ENCODE data around the gene ANXA2R. TPM values are rescaled to one million over a fixed set of nuclear protein-coding genes. Genes with fewer than 3 reads are reported as not detected.
"Not testable (repeated sequence)": the region's sequence is repeated elsewhere in the genome, so short reads cannot be mapped to it uniquely, and the experiment has no call there.

The ANXA2R gene
- total RNA-seq, 1 experiment from 2014 or later = 0.20 TPM

DNA sequence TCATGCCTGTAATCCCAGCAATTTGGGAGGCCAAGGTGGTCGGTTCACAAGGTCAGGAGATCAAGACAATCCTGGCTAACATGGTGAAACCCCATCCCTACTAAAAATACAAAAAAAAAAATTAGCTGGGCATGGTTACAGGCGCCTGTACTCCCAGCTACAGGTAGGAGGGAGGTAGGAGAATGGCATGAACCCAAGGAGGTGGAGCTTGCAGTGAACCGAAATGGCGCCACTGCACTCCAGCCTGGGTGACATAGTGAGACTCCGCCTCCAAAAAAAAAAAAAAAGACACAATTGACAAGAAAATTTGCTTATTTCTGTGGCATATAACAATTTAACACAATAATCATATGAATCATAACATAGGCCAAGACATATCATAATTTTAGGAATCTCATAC, 45.3 kb upstream of the ANXA2R start:
- no peak overlapping the region for H3K27ac ChIP-seq (ENCODE audit: insufficient read length, low read depth, low read length)
- H3K23ac ChIP-seq (ENCODE audit: insufficient read length, low read depth, low read length) = no peak overlapping the region
- H3K79me2 ChIP-seq (ENCODE audit: insufficient read depth, low read length) = no peaks in the 10 kb centered on the region
- no peak overlapping the region for H3K4me2 ChIP-seq (ENCODE audit: insufficient read depth, insufficient read length, low read length)
- no peaks in the 10 kb centered on the region for H3K27me3 ChIP-seq (ENCODE audit: insufficient read depth, low read length)
- Mint-ChIP-seq H3K9me3 (peaks cover 14 to 18% of the 10 kb centered on the region in 2 experiments), H3K4me3 (no peak overlapping the region), H3K27me3 (ENCODE audit: low read depth) (no peaks in the 10 kb centered on the region), H3K4me1 (no peaks in the 10 kb centered on the region), H3K36me3 (ENCODE audit: insufficient read depth in 1 of 3, low read depth in 3 of 3) (peaks cover 2 to 12% (median 12%) of the 10 kb centered on the region in 3 experiments; a peak in 5 of 7 replicates), H3K27ac (no peak overlapping the region)
- H3K56ac ChIP-seq (ENCODE audit: insufficient read length, low read depth, low read length) = no peak overlapping the region
- H4K20me1 ChIP-seq (ENCODE audit: control insufficient read depth, insufficient read depth, insufficient read length) = no peaks in the 10 kb centered on the region
- H2AK5ac ChIP-seq (ENCODE audit: insufficient read length, low read length) = no peak overlapping the region
- H2AFZ ChIP-seq (ENCODE audit: low read length) = no peak overlapping the region
- no peaks in the 10 kb centered on the region for H3K23me2 ChIP-seq (ENCODE audit: insufficient read length, low read depth, low read length, poor library complexity, severe bottlenecking)
- no peak for DNase-seq
- TF ChIP-seq, protein P1, sequence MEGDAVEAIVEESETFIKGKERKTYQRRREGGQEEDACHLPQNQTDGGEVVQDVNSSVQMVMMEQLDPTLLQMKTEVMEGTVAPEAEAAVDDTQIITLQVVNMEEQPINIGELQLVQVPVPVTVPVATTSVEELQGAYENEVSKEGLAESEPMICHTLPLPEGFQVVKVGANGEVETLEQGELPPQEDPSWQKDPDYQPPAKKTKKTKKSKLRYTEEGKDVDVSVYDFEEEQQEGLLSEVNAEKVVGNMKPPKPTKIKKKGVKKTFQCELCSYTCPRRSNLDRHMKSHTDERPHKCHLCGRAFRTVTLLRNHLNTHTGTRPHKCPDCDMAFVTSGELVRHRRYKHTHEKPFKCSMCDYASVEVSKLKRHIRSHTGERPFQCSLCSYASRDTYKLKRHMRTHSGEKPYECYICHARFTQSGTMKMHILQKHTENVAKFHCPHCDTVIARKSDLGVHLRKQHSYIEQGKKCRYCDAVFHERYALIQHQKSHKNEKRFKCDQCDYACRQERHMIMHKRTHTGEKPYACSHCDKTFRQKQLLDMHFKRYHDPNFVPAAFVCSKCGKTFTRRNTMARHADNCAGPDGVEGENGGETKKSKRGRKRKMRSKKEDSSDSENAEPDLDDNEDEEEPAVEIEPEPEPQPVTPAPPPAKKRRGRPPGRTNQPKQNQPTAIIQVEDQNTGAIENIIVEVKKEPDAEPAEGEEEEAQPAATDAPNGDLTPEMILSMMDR (conservative IDR thresholded peaks at IDR 0.05) = no peak
- H3K4me1 ChIP-seq (ENCODE audit: insufficient read depth, low read length) = no peaks in the 10 kb centered on the region
- H3T11ph ChIP-seq (ENCODE audit: low read length) = no peak overlapping the region
- H4K91ac ChIP-seq (ENCODE audit: insufficient read length, low read depth, low read length) = no peak overlapping the region
- no peak overlapping the region for H3K4ac ChIP-seq (ENCODE audit: low read depth, low read length)
- H3K18ac ChIP-seq (ENCODE audit: insufficient read length, low read depth, low read length) = no peak overlapping the region
- H2BK20ac ChIP-seq (ENCODE audit: low read depth, low read length, poor library complexity, severe bottlenecking) = no peak overlapping the region
- no peak overlapping the region for H2BK5ac ChIP-seq (ENCODE audit: insufficient read length, low read length)
- no peak overlapping the region for H3K14ac ChIP-seq (ENCODE audit: insufficient read depth, low read length)
- H4K8ac ChIP-seq (replicated peaks; ENCODE audit: insufficient read length, low read depth, low read length) = no peak overlapping the region
- WGBS (ENCODE audit: extremely low coverage, insufficient read length, low lambda C conversion rate) = no CpG with 5 or more reads among the region's 5 CpGs
- H2BK15ac ChIP-seq (ENCODE audit: low read depth, low read length) = no peak overlapping the region
- H2BK12ac ChIP-seq (ENCODE audit: insufficient read length, low read depth, low read length) = no peak overlapping the region
- no peaks in the 10 kb centered on the region for H3K79me1 ChIP-seq (ENCODE audit: insufficient read depth, low read depth, low read length, poor library complexity, severe bottlenecking)
- no peak overlapping the region for H2BK120ac ChIP-seq (ENCODE audit: low read depth, low read length, poor library complexity, severe bottlenecking)
- no peak overlapping the region for H3K9ac ChIP-seq (ENCODE audit: extremely low read depth, insufficient read length, low read length)
- H3K9me3 ChIP-seq (ENCODE audit: control insufficient read depth, low read depth, low read length) = no peaks in the 10 kb centered on the region
- no peak overlapping the region for H4K5ac ChIP-seq (ENCODE audit: insufficient read length, low read depth, low read length)

DNA sequence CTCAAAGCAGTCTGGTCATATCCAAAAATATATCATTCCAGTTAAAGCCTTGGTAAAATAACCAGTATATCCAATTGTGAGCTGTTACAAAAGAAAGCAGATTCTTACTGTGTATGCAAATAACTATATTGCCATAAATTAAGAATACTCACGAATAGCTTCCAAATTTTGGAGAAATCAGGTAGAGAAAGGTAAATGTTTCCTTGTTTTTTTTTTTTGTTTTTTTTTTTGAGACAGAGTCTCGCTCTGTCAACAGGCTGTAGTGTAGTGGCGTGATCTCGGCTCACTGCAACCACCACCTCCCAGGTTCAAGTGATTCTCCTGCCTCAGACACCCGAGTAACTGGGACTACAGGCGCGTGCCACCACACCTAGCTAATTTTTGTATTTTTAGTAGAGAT, 44.3 kb upstream of the ANXA2R start:
- not testable (repeated sequence) for H3K14ac ChIP-seq (ENCODE audit: insufficient read depth, low read length); H3K9me3 ChIP-seq (ENCODE audit: control insufficient read depth, low read depth, low read length); H2BK20ac ChIP-seq (ENCODE audit: low read depth, low read length, poor library complexity, severe bottlenecking); H3K56ac ChIP-seq (ENCODE audit: insufficient read length, low read depth, low read length); H3K18ac ChIP-seq (ENCODE audit: insufficient read length, low read depth, low read length); H3K23me2 ChIP-seq (ENCODE audit: insufficient read length, low read depth, low read length, poor library complexity, severe bottlenecking); H3K4me1 Mint-ChIP-seq; H3K4me2 ChIP-seq (ENCODE audit: insufficient read depth, insufficient read length, low read length); H2BK120ac ChIP-seq (ENCODE audit: low read depth, low read length, poor library complexity, severe bottlenecking); H3K79me1 ChIP-seq (ENCODE audit: insufficient read depth, low read depth, low read length, poor library complexity, severe bottlenecking); H2AFZ ChIP-seq (ENCODE audit: low read length); H4K5ac ChIP-seq (ENCODE audit: insufficient read length, low read depth, low read length); H4K20me1 ChIP-seq (ENCODE audit: control insufficient read depth, insufficient read depth, insufficient read length); H4K8ac ChIP-seq (replicated peaks; ENCODE audit: insufficient read length, low read depth, low read length); H3K27me3 ChIP-seq (ENCODE audit: insufficient read depth, low read length); H3K9ac ChIP-seq (ENCODE audit: extremely low read depth, insufficient read length, low read length); H3K27me3 Mint-ChIP-seq (ENCODE audit: low read depth); H3K4me1 ChIP-seq (ENCODE audit: insufficient read depth, low read length); DNase-seq; H3K23ac ChIP-seq (ENCODE audit: insufficient read length, low read depth, low read length); H2BK15ac ChIP-seq (ENCODE audit: low read depth, low read length); H2BK5ac ChIP-seq (ENCODE audit: insufficient read length, low read length); H2BK12ac ChIP-seq (ENCODE audit: insufficient read length, low read depth, low read length); H2AK5ac ChIP-seq (ENCODE audit: insufficient read length, low read length); H3K27ac ChIP-seq (ENCODE audit: insufficient read length, low read depth, low read length); H3K4ac ChIP-seq (ENCODE audit: low read depth, low read length); H4K91ac ChIP-seq (ENCODE audit: insufficient read length, low read depth, low read length); H3T11ph ChIP-seq (ENCODE audit: low read length); H3K4me3 Mint-ChIP-seq; H3K79me2 ChIP-seq (ENCODE audit: insufficient read depth, low read length); H3K27ac Mint-ChIP-seq
- peaks cover 2 to 12% (median 12%) of the 10 kb centered on the region in 3 experiments; a peak in 5 of 7 replicates for H3K36me3 Mint-ChIP-seq (ENCODE audit: insufficient read depth in 1 of 3, low read depth in 3 of 3)
- no CpG with 5 or more reads among the region's 7 CpGs for WGBS (ENCODE audit: extremely low coverage, insufficient read length, low lambda C conversion rate)
- peaks cover 14 to 18% of the 10 kb centered on the region in 2 experiments for H3K9me3 Mint-ChIP-seq

Measured in H9 (cell line).